HEK293T (cell line): ENCODE measurements around the gene OTX2.

ENCODE experiments used
- CTCF ChIA-PET: fragments of 350-600 bp; formaldehyde crosslinking; extraction: SDS; loops from one replicate; lab custom pipeline; 2021; ENCODE audit warnings: antibody characterized with exemption, inconsistent platforms; lab: Yijun Ruan, JAX
- POLR2A ChIA-PET: fragments of 350-600 bp; formaldehyde crosslinking; extraction: SDS; loops from one replicate; lab custom pipeline; 2020; ENCODE audit warnings: antibody characterized with exemption, inconsistent platforms; lab: Yijun Ruan, JAX
- DNase-seq: peaks from one replicate; pipeline ENCODE4 v3.0.0; 2012; ENCODE audit warnings: mixed read lengths; ENCODE audit errors: extremely low spot score
- ARNT ChIP-seq: fragments of 450-650 bp; IDR thresholded peaks from 2 replicates; pipeline ENCODE4 v1.6.1; 2017; ENCODE audit warnings: mild to moderate bottlenecking
- BHLHE40 ChIP-seq: fragments of 450-650 bp; IDR thresholded peaks from 2 replicates; pipeline ENCODE4 v1.6.1; 2016; ENCODE audit warnings: mild to moderate bottlenecking, moderate library complexity, borderline replicate concordance
- CTBP1 ChIP-seq: fragments of 450-650 bp; IDR thresholded peaks from 2 replicates; pipeline ENCODE4 v1.6.1; 2016; ENCODE audit warnings: borderline replicate concordance
- ELF4 ChIP-seq: fragments of 450-650 bp; IDR thresholded peaks from 2 replicates; pipeline ENCODE4 v1.6.1; 2017; ENCODE audit warnings: antibody characterized with exemption
- FOXA1 ChIP-seq: fragments of 450-650 bp; IDR thresholded peaks from 2 replicates; pipeline ENCODE4 v1.6.1; 2016; ENCODE audit warnings: mild to moderate bottlenecking
- FOXK2 ChIP-seq: fragments of 450-650 bp; IDR thresholded peaks from 2 replicates; pipeline ENCODE4 v1.6.1; 2016; ENCODE audit warnings: mild to moderate bottlenecking
- FOXM1 ChIP-seq: fragments of 450-650 bp; IDR thresholded peaks from 2 replicates; pipeline ENCODE4 v1.6.1; 2017; ENCODE audit warnings: mild to moderate bottlenecking, borderline replicate concordance
- HDGF ChIP-seq: fragments of 450-650 bp; IDR thresholded peaks from 2 replicates; pipeline ENCODE4 v1.6.1; 2017; ENCODE audit warnings: antibody characterized with exemption, borderline replicate concordance
- L3MBTL2 ChIP-seq: fragments of 450-650 bp; conservative IDR thresholded peaks from 2 replicates; pipeline ENCODE4 v1.6.1; 2016; ENCODE audit warnings: mild to moderate bottlenecking
- LEF1 ChIP-seq: fragments of 450-650 bp; IDR thresholded peaks from 2 replicates; pipeline ENCODE4 v1.6.1; 2017; ENCODE audit warnings: mild to moderate bottlenecking, borderline replicate concordance
- NFRKB ChIP-seq: fragments of 450-650 bp; IDR thresholded peaks from 2 replicates; pipeline ENCODE4 v1.6.1; 2016; ENCODE audit warnings: mild to moderate bottlenecking, moderate library complexity
- PKNOX1 ChIP-seq: fragments of 450-650 bp; IDR thresholded peaks from 2 replicates; pipeline ENCODE4 v1.6.1; 2016
- SP1 ChIP-seq: fragments of 450-650 bp; IDR thresholded peaks from 2 replicates; pipeline ENCODE4 v1.6.1; 2017
- SUZ12 ChIP-seq: fragments of 450-650 bp; IDR thresholded peaks from 2 replicates; pipeline ENCODE4 v1.6.1; 2016; ENCODE audit warnings: mild to moderate bottlenecking
- TARDBP ChIP-seq: fragments of 450-650 bp; IDR thresholded peaks from 2 replicates; pipeline ENCODE4 v1.6.1; 2016
- ZNF384 ChIP-seq: fragments of 450-650 bp; IDR thresholded peaks from 2 replicates; pipeline ENCODE4 v1.6.1; 2016

The OTX2 gene

GRCh38 chr14:56809270-56810146, 771 bp downstream of the OTX2 start:
- TF ChIP-seq NFRKB (no peak), SP1 (no peak), ZNF384 (no peak), PKNOX1 (no peak), BHLHE40 (no peak), L3MBTL2 (no peak), FOXK2 (no peak), FOXM1 (no peak), CTBP1 (no peak), LEF1 (no peak), FOXA1 (no peak), ELF4 (no peak), SUZ12 (no peak), HDGF (no peak), ARNT (no peak), TARDBP (no peak)

GRCh38 chr14:56808383-56809269, 1.7 kb downstream of the OTX2 start:
- CTCF ChIA-PET: no interaction called here
- POLR2A ChIA-PET: interaction anchor here (0.6 kb wide), 1 partner anchor 13 kb away, joined by 3 read pairs; no protein-coding TSS in a partner anchor
- peak; percentile 20 for DNase-seq
- TF ChIP-seq NFRKB: no peak
- TF ChIP-seq L3MBTL2: peak; percentile 56; the same call in 1 of the 2 replicates

More at GRCh38 chr14:56809270-56810146, 771 bp downstream of the OTX2 start:
- CTCF ChIA-PET: no interaction called here
- POLR2A ChIA-PET: no interaction called here
- DNase-seq: no peak

GRCh38 chr14:56808110-56808382, 2.2 kb downstream of the OTX2 start:
- no peak for TF ChIP-seq FOXA1
- no peak for TF ChIP-seq LEF1
- TF ChIP-seq TARDBP: no peak
- no peak for TF ChIP-seq BHLHE40
- no peak for TF ChIP-seq NFRKB
- no peak for TF ChIP-seq CTBP1
- TF ChIP-seq L3MBTL2: no peak
- no peak for TF ChIP-seq ELF4
- TF ChIP-seq HDGF: no peak
- no peak for TF ChIP-seq ARNT
- no peak for TF ChIP-seq SUZ12
- TF ChIP-seq FOXK2: no peak
- no peak for TF ChIP-seq PKNOX1
- TF ChIP-seq SP1: no peak
- POLR2A ChIA-PET: interaction anchor here (0.9 kb wide), 1 partner anchor 10 kb away, joined by 3 read pairs; no protein-coding TSS in a partner anchor
- CTCF ChIA-PET: interaction anchor here (0.5 kb wide), 1 partner anchor 252 kb away, joined by 3 read pairs; no protein-coding TSS in a partner anchor
- no peak for DNase-seq

GRCh38 chr14:56807386-56808109, 2.7 kb downstream of the OTX2 start:
- TF ChIP-seq PKNOX1 (no peak), HDGF (no peak), ARNT (no peak), BHLHE40 (no peak)
- DNase-seq: peak; percentile 17
- ChIA-PET POLR2A (interaction anchor here (0.9 kb wide), 1 partner anchor 11 kb away, joined by 3 read pairs; no protein-coding TSS in a partner anchor), CTCF (interaction anchor here (0.5 kb wide), 1 partner anchor 251 kb away, joined by 3 read pairs; no protein-coding TSS in a partner anchor)

GRCh38 chr14:56806760-56807159, 3.5 kb downstream of the OTX2 start:
- DNase-seq: no peak
- POLR2A ChIA-PET: no interaction called here

More at GRCh38 chr14:56806760-56807159, 3.5 kb downstream of the OTX2 start:
- TF ChIP-seq ZNF384: no peak
- no peak for TF ChIP-seq L3MBTL2
- no peak for TF ChIP-seq SP1
- TF ChIP-seq FOXA1: no peak
- TF ChIP-seq NFRKB: no peak
- no peak for TF ChIP-seq LEF1
- TF ChIP-seq CTBP1: no peak
- TF ChIP-seq SUZ12: no peak
- TF ChIP-seq ELF4: no peak
- TF ChIP-seq HDGF: no peak
- no peak for TF ChIP-seq TARDBP
- TF ChIP-seq FOXK2: no peak
- TF ChIP-seq PKNOX1: no peak
- TF ChIP-seq FOXM1: no peak
- no peak for TF ChIP-seq BHLHE40
- CTCF ChIA-PET: no interaction called here
